Upper lobe of right lung (tissue), 1 donor: ENCODE results near the gene SIK2. TPM values are rescaled to one million over a fixed set of nuclear protein-coding genes. Genes with fewer than 3 reads are reported as not detected.

Experiments used
- ATAC-seq: fragments of 200-7000 bp; cut with Tn5 transposase; one replicate; pipeline ENCODE4 v1.9.1; 2020; ENCODE audit warnings: mild to moderate bottlenecking, moderate library complexity
- DNase-seq: peaks from one replicate; pipeline ENCODE4 v3.0.0-alpha.2; 2020
- H3K27ac ChIP-seq: fragments of 200-600 bp; one replicate; pipeline ENCODE4 v1.8.0; 2022
- H3K27me3 ChIP-seq: fragments of 200-600 bp; one replicate; pipeline ENCODE4 v1.8.0; 2022; ENCODE audit warnings: mild to moderate bottlenecking
- H3K36me3 ChIP-seq: fragments of 200-600 bp; one replicate; pipeline ENCODE4 v1.8.0; 2022
- H3K4me1 ChIP-seq: fragments of 200-600 bp; one replicate; pipeline ENCODE4 v1.8.0; 2022
- H3K4me3 ChIP-seq: fragments of 200-600 bp; one replicate; pipeline ENCODE4 v1.8.0; 2022; ENCODE audit warnings: mild to moderate bottlenecking
- H3K9me3 ChIP-seq: fragments of 200-600 bp; one replicate; pipeline ENCODE4 v1.8.0; 2022
- CTCF ChIP-seq: fragments of 200-600 bp; IDR thresholded peaks from one replicate; pipeline ENCODE4 v1.8.0; 2022; ENCODE audit warnings: antibody characterized with exemption
- intact Hi-C: fragments of 100-400 bp; cut with DNase I; formaldehyde crosslinking; loops from one replicate; pipeline ENCODE4 v1.11.0; 2022
- total RNA-seq: library from RNA; stranded (reverse); fragmentation: NEBNext Ultra II Directional; extraction: Animal tissue kit (Norgen Biotek cat#: 25700); gene quantifications from one replicate; pipeline ENCODE4 v1.2.1, GENCODE V29; 2021
- donor health status: DM: no; HTN: yes; CAD: no; lungs with severe emphysema.

SIK2 gene
- total RNA-seq, 1 donor from 2014 or later, result 32.6 TPM

DNA sequence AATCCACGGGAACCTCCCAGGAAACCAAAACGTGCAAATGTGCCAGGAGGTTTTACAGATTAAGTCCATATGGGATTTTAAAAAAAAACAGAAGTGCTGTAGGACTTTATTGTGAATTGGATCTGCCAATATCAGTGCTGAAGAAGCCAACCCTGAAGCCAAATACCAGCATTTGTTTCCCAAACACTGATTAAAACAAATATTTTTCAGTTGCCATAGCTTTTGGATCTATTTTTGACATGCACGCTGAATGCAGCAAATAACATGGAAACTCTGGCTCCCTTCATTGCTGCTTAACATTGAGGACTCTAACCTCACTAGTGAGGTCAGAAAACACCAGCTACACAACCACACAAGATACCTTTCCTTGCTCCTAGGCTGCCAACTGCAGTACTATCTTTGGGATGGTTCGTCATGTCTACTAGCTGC, 28.4 kb upstream of the SIK2 start:
- no peak for DNase-seq
- TF ChIP-seq CTCF, result no peak
- Histone ChIP-seq H3K4me1 (peaks cover 4% of the 10 kb centered on the region), H3K4me3 (peak overlapping the region; percentile 17), H3K27me3 (no peaks in the 10 kb centered on the region), H3K9me3 (no peaks in the 10 kb centered on the region), H3K36me3 (no peaks in the 10 kb centered on the region), H3K27ac (no peak overlapping the region)
- intact Hi-C loops, result no loop called here
- ATAC-seq, result no peak

DNA sequence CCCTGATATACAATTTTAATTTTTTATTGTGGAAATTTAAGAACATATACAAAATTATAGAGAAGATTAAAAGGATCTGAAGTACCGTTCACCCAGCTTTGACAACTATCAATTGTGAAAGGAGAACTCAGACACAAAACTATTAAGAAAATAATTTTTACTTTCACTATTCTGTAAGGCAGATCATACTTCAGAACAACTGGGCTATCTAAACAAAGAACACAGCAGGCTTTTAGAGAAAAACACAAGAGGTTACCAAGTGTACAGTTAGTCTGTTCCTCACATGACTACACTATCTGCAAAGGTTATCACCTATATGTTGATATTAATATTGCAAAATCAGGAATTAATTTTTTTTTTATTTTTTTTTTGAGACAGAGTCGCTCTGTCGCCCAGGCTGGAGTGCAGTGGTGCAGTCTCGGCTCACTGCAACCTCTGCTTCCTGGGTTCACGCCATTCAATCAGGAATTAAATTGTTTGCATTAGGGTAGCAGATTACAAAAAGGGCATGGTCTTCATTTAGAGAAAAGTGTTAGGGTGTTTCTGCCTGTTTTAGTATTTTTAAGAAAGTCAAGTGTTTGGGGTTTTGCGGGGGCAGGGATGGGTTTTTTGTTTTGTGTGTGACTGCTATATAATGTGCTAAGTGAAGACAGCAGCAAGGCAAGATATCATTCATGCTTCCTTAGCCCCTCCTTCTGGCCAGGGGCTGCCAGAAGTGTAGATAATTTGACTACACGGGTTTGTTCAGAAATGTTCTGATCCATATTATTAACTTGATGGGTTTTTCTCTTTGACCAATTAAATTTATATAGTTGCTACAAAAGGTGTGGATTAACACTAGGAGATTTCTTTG, 27.6 kb upstream of the SIK2 start:
- H3K4me3 ChIP-seq, result peak overlapping the region; percentile 17
- DNase-seq, result no peak
- no peak for ATAC-seq
- no peaks in the 10 kb centered on the region for H3K27me3 ChIP-seq
- peaks cover 4% of the 10 kb centered on the region for H3K4me1 ChIP-seq
- no peak for TF ChIP-seq CTCF
- no peaks in the 10 kb centered on the region for H3K36me3 ChIP-seq
- H3K9me3 ChIP-seq, result no peaks in the 10 kb centered on the region
- intact Hi-C loops, result no loop called here
- H3K27ac ChIP-seq, result no peak overlapping the region

- TF ChIP-seq CTCF, result no peak
- no peaks in the 10 kb centered on the region for H3K4me1 ChIP-seq
- H3K27me3 ChIP-seq, result no peaks in the 10 kb centered on the region
- intact Hi-C loops, result no loop called here
- no peaks in the 10 kb centered on the region for H3K36me3 ChIP-seq
- ATAC-seq (no peak), DNase-seq (no peak)
- H3K27ac ChIP-seq, result no peak overlapping the region
- H3K9me3 ChIP-seq, result no peaks in the 10 kb centered on the region
- H3K4me3 ChIP-seq, result no peak overlapping the region
Measured at GRCh38 chr11:111575740-111576139, 26.5 kb upstream of the SIK2 start.

DNA sequence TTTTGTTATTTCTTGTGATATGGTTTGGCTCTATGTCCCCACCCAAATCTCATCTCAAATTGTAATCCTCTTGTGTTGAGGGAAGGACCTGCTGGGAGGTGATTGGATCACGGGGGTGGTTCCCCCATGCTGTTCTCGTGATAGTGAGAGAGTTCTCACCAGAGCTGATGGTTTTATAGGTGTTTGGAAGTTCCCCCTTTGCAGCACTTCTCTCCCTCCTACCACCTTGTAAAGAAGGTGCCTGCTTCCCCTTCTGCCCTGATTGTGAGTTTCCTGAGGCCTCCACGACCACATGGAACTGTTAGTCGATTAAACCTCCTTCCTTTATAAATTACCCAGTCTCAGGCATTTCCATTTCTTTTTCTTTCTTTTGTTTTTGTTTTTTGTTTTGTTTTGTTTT, 24.4 kb upstream of the SIK2 start:
- H3K4me1 ChIP-seq, result no peaks in the 10 kb centered on the region
- TF ChIP-seq CTCF, result no peak
- no peak overlapping the region for H3K27ac ChIP-seq
- H3K36me3 ChIP-seq, result no peaks in the 10 kb centered on the region
- intact Hi-C loops, result no loop called here
- H3K27me3 ChIP-seq, result no peaks in the 10 kb centered on the region
- ATAC-seq (no peak), DNase-seq (no peak)
- no peaks in the 10 kb centered on the region for H3K9me3 ChIP-seq
- H3K4me3 ChIP-seq, result no peak overlapping the region

DNA sequence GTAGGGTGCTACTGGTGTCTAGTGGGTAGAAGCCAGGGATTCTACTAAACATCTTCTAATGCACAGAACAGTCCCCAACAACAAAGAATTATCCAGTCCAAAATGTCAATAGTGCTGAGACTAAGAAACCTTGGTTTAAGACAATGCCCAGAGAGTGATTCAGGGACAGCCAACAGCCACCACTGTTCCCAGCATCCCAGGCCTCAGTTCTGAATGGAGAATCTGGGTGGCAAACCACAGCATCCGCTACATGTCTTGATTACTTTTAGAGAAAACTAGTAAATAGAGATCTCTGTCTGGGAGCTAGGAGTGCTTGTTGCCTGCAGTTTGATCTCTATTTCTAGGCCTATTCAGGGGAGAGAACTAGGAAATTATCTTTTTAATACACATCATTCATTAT, 20.9 kb upstream of the SIK2 start:
- no peak for TF ChIP-seq CTCF
- no peak for DNase-seq
- H3K27me3 ChIP-seq, result no peaks in the 10 kb centered on the region
- no peak overlapping the region for H3K27ac ChIP-seq
- H3K4me1 ChIP-seq, result no peaks in the 10 kb centered on the region
- intact Hi-C loops, result no loop called here
- no peaks in the 10 kb centered on the region for H3K36me3 ChIP-seq
- ATAC-seq, result no peak
- no peak overlapping the region for H3K4me3 ChIP-seq
- no peaks in the 10 kb centered on the region for H3K9me3 ChIP-seq
